Measurements from ENCODE around the gene GRAMD1A.

DNA sequence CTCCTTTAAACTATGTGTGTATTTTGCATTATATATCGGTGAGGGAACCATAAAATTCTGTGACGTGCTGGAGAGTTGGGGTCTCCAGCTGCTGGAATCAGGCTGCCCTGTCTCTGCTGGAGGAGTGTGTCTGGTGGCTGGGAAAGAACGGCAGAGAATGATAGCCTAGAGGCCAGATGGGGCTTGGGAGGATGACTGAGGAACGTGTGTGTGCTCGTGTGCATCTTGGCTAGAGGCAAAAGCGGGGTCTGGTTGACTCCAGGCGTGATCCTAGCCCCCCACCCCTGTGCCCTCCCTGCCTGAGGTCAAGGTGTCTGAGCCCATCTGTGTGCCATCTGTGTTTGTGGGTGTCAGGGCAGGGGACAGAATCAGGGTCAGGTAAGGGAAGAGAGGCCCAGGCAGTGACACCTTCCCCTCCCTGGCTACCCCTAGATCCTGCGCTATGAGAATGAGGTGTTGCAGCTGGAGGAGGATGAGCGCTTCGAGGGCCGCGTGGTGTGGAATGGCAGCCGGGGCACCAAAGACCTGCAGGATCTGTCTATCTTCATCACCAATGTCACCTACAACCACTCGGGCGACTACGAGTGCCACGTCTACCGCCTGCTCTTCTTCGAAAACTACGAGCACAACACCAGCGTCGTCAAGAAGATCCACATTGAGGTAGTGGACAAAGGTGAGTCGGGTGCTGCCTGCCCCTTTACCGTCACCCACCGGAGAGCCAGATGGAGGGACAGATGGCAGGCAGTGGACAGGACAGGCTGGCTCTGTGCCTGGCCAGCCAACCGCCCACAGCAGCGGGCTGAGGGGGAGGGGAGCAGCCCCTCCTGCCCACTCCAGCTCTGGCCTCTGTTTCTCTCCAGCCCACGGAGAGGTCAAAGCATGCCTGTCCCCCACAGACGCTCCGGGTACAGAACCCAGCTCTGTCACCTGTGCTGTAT is 33.2 kb downstream of the GRAMD1A start:
- TF ChIP-seq CTCF (conservative IDR thresholded peaks at IDR 0.05; ENCODE audit: low read depth, low read length) = no peak
- no peak for TF ChIP-seq EZH2 (IDR thresholded peaks at IDR 0.05; ENCODE audit: low read length, unreplicated experiment)
